Choroid plexus epithelial cell (primary cell): Measurements from ENCODE around the gene ADGRL1.

Experiments used
- DNase-seq: peaks from one replicate; pipeline ENCODE4 v3.0.0-alpha.2; 2010; ENCODE audit warnings: low read depth
- H3K4me3 ChIP-seq: 2 replicates; pipeline ENCODE4 v1.5.1; 2011; ENCODE audit warnings: low read depth, mild to moderate bottlenecking, control low read depth, low read length, moderate library complexity
- CTCF ChIP-seq: conservative IDR thresholded peaks from 2 replicates; pipeline ENCODE4 v1.5.1; 2011; ENCODE audit warnings: low read depth, mild to moderate bottlenecking, control low read depth, inconsistent platforms, low read length, moderate library complexity

Gene ADGRL1

GRCh38 chr19:14156971-14157717 is 48.8 kb downstream of the ADGRL1 start:
- no peak for TF ChIP-seq CTCF
- H3K4me3 ChIP-seq = no peak overlapping the region
- no peak for DNase-seq

- DNase-seq = no peak
- no peak overlapping the region for H3K4me3 ChIP-seq
- no peak for TF ChIP-seq CTCF
Measured at GRCh38 chr19:14156122-14156521, 49.8 kb downstream of the ADGRL1 start.

- H3K4me3 ChIP-seq = no peak overlapping the region
- no peak for DNase-seq
- no peak for TF ChIP-seq CTCF
Measured at GRCh38 chr19:14155371-14155770, 50.6 kb downstream of the ADGRL1 start.

GRCh38 chr19:14152713-14153112 is 53.3 kb downstream of the ADGRL1 start:
- H3K4me3 ChIP-seq = no peak overlapping the region
- TF ChIP-seq CTCF = no peak
- no peak for DNase-seq

- no peak overlapping the region for H3K4me3 ChIP-seq
- TF ChIP-seq CTCF = no peak
Measured at GRCh38 chr19:14150770-14151661, 55.0 kb downstream of the ADGRL1 start.

GRCh38 chr19:14150041-14150769 is 55.8 kb downstream of the ADGRL1 start:
- TF ChIP-seq CTCF = no peak
- no peak for DNase-seq
- no peak overlapping the region for H3K4me3 ChIP-seq

More at GRCh38 chr19:14150770-14151661, 55.0 kb downstream of the ADGRL1 start:
- DNase-seq = no peak
